ENCODE data around the gene PTPN11.

- no peak for TF ChIP-seq CTCF (IDR thresholded peaks at IDR 0.05)
- no peak for TF ChIP-seq POLR2AphosphoS5 (IDR thresholded peaks at IDR 0.05)
Measured at GRCh38 chr12:112524676-112525425, 106.1 kb downstream of the PTPN11 start.

All from stomach (tissue), 4 donors.